HG02840 (cell line): ENCODE measurements around the gene SDR9C7.
"Not testable (repeated sequence)": the region's sequence is repeated elsewhere in the genome, so short reads cannot be mapped to it uniquely, and the experiment has no call there.

Source experiments
- ATAC-seq: cut with Tn5 transposase; IDR thresholded peaks from one replicate; pipeline ENCODE4 v1.9.1; 2021; ENCODE audit warnings: mild to moderate bottlenecking, moderate library complexity, moderate number of reproducible peaks; ENCODE audit not compliant: unreplicated experiment, low FRiP score

Gene SDR9C7

GRCh38 chr12:56921346-56921745 lies 12.9 kb downstream of the SDR9C7 start:
- no peak for ATAC-seq

- not testable (repeated sequence) for ATAC-seq
Observed at GRCh38 chr12:56918139-56918538, 16.1 kb downstream of the SDR9C7 start.

GRCh38 chr12:56916996-56917333 lies 17.2 kb downstream of the SDR9C7 start:
- no peak for ATAC-seq

DNA sequence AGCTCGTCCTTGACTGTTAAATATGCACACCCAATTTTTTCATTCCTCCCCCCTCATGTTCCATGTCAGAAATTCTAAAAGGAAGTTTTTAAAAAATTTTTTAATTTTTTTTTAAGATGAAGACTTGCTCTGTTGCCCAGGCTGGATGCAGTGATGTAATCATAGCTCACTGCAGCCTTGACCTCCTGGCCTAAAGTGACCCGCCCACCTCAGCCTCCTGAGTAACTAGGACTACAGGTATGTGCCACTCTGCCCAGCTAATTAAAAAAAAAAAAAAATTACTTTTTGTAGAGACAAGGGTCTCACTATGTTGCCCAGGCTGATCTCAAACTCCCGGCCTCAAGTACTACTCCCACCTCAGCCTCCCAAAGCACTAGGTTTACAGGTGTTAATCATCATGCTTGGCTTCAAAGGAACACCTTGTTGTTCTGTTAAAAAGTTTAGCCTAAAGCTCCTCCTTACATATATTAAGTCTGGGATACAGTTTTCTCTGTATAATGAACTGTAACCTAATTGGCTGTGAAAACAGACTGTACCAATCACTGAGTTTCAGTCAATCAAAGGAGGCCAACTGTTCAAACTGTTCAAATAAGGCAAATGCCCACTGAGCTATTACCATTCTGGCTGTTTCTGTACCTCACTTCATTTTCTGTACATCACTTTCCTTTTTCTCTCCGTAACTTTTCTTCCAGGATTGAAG lies 17.8 kb downstream of the SDR9C7 start:
- ATAC-seq, result no peak

DNA sequence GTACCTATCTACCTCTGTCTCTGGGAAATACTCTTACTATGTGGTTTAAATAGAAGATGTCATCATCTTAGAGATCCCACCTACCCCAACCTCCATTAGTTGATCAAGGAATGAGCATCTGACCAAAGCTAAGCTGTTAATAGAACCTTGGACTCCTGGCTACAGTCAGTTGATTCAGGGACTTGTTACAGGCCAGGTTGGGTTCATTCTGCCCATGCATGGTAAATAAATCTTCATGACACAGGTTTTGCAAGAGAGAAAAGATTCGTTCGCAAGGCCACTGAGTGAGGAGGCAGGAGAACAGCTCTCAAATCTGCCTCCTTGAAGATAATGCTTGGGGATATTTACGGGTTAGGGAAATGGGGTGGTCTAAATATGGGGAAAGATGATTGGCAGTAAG lies 19.5 kb downstream of the SDR9C7 start:
- ATAC-seq, result no peak

DNA sequence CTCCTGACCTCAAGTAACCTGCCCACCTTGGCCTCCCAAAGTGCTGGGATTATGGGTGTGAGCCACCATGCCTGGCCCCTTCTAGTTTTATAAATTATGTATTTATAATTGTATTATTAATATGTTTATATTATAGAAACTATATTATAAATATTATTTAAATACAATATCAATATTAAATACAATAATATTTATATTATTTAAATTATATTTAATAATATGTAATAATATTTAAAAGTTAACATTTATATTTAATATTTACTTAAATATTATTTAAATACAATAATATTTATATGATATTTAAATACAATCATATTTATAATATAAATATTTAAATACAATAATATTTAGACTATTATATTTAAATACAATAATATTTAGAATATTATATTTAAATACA lies 20.0 kb downstream of the SDR9C7 start:
- ATAC-seq, result no peak

DNA sequence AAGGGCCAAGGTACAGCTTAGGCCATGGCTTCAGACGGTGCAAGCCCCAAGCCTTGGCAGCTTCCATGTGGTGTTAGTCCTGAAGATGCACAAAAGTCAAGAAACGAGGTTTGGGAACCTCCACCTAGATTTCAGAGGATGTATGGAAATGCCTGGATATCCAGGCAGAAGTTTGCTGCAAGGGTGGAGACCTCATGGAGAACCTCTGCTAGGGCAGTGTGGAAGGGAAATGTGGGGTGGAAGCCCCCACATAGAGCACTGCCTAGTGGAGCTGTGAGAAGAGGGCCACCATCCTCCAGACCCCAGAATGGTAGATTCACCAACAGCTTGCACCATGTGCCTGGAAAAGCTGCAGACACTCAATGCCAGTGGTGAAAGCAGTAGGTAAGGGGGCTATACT lies 24.8 kb downstream of the SDR9C7 start:
- not testable (repeated sequence) for ATAC-seq

GRCh38 chr12:56908136-56908535 lies 26.1 kb downstream of the SDR9C7 start:
- no peak for ATAC-seq

GRCh38 chr12:56905852-56906251 lies 28.4 kb downstream of the SDR9C7 start:
- ATAC-seq, result no peak

DNA sequence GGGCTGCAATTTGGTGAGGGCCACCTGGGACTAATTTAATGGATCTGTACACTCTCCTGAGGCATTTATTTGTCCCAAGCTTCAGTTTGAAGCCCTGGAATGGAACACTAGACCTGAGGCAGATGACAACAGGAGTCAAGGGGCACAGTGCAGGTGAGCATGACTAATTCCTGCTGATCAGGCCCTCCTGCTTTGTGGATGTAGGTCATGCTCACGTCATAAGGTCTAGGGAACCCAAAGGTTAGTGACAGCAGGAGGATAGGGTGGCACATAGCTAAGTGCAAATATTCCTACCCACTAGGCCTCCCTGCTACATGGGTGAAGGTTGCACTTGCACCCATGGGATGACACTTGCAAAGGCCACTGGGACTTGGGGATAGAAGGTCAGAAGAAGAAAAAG lies 30.8 kb downstream of the SDR9C7 start:
- ATAC-seq, result no peak

DNA sequence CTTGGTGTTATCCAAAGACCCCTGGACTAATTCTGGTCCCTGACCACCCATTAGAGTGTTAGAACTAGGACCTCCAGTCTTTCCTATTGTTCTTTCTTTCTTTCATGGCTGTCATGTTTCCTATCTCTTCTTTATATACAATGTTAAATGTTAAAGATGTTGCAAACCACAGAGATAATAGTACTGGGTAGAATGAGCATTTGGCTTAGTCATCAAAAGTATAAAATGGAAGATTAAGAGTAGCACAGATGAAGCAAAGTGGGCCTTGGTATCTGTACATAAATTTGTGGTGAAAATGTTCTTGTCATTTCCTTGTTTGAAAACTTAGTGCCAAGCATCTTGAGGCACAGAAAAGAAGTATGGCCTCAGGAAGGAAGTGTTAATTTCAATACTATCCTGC lies 32.9 kb downstream of the SDR9C7 start:
- not testable (repeated sequence) for ATAC-seq

- no peak for ATAC-seq
Observed at GRCh38 chr12:56900583-56900982, 33.6 kb downstream of the SDR9C7 start.

GRCh38 chr12:56898938-56899337 lies 35.3 kb downstream of the SDR9C7 start:
- ATAC-seq, result no peak

GRCh38 chr12:56897844-56898361 lies 36.3 kb downstream of the SDR9C7 start:
- ATAC-seq, result no peak

DNA sequence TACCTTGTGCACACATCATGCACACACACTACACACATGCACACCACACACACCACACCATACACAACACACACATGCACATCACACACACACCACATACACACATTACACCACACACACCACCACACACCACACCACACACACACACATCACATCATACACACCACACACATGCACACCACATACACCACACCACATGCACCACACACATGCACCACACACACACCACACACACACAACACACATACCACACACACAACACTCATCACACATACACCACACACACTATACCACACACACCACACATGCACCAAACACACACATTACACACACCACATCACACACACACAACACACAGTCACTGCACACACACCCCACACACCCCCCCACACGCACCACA lies 38.1 kb downstream of the SDR9C7 start:
- ATAC-seq, result no peak

DNA sequence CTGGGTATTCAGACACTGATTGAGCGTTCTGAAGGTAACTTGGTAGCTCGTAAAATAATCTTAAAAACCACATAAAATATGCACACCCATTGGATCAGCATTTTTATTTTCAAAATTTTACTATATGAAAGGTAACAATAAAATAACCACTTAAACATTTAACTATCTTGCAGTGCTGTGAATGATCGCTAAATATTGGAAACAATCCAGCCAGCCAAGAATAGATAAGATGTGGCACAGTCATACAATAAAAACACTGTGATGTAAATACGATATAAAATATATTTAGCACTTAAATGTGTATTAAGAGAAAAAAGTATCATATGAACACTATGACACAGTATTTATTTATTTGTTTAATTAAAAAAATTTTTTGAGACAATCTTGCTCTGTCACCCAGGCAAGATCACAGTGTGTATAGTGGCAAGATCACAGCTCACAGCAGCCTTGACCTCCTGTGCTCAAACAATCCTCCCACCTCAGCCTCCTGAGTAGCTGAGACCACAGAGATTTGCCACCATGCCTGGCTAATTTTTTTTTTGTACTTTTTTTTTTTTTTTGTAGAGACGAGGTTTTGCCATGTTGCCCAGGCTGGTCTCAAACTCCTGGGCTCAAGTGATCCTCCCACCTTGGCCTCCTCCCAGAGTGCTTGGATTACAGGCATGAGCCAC lies 39.4 kb downstream of the SDR9C7 start:
- ATAC-seq, result no peak

GRCh38 chr12:56891885-56892284 lies 42.3 kb downstream of the SDR9C7 start:
- ATAC-seq, result not testable (repeated sequence)

DNA sequence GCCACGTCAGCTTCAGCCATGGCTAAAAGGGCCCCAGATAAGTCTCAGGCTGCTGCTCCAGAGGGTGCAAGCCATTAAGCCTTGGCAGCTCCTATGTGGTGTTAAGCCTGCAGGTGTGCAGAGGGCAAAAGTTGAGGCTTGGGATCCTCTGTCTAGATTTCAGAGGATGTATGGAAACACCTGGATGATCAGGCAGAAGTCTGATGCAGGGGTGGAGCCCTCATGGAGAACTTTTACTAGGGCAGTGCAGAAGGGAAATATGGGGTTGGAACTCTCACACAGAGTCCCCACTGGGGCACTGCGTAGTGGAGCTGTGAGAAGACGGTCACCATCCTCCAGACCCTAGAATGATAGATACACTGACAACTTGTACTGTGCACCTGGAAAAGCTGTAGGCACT lies 47.9 kb downstream of the SDR9C7 start:
- ATAC-seq, result no peak

DNA sequence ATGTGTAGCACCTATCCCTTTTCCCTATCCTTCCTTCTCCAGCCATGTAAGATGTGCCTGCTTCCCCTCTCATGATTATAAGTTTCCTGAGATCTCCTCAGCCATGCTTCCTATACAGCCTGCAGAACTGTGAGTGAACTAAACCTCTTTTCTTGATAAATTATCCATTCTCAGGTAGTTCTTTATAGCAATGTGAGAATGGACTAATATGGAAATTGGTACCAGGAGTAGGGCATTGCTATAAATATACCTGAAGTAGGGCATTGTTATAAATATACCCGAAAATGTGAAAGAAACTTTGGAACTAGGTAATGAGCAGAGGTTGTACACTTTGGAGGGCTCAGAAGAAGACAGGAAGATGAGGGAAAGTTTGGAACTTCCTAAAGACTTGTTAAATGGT lies 48.9 kb downstream of the SDR9C7 start:
- no peak for ATAC-seq

- ATAC-seq, result no peak
Observed at GRCh38 chr12:56884421-56884820, 49.8 kb downstream of the SDR9C7 start.

GRCh38 chr12:56882407-56882806 lies 51.8 kb downstream of the SDR9C7 start:
- ATAC-seq, result not testable (repeated sequence)
